ENCODE measurements around the gene SH2D3C.
A peak's percentile ranks its signal among the peaks of the same experiment; 100 is the strongest.

- TF ChIP-seq CTCF (IDR thresholded peaks at IDR 0.05; ENCODE audit: low read depth, low read length, poor library complexity, severe bottlenecking) (peak; percentile 12), EZH2phosphoT487 (IDR thresholded peaks at IDR 0.05; ENCODE audit: borderline replicate concordance, low read length) (no peak)
Observed at GRCh38 chr9:127796225-127796813, 17.9 kb upstream of the SH2D3C start.

Measured in DOHH2 (cell line).